Vagina (tissue), 2 donors: ENCODE measurements around the gene ZNF776.
"Not testable (repeated sequence)": the region's sequence is repeated elsewhere in the genome, so short reads cannot be mapped to it uniquely, and the experiment has no call there.

Source experiments
- CTCF ChIP-seq, 3 experiments: fragments of 450-650 bp in 2 of 3; fragments of 200-600 bp in 1 of 3; sonication (generic) in 1 of 3; IDR thresholded peaks; one replicate each; pipeline ENCODE4 v1.5.1; 2017 to 2019; ENCODE audit warnings: antibody characterized with exemption in 3 of 3, mild to moderate bottlenecking in 2 of 3, moderate library complexity in 2 of 3
- POLR2A ChIP-seq, 2 donors: fragments of 450-650 bp; IDR thresholded peaks; one replicate each; pipeline ENCODE4 v1.6.1; 2017; ENCODE audit warnings: antibody characterized with exemption in 2 of 2, mild to moderate bottlenecking in 2 of 2, moderate library complexity in 2 of 2

GRCh38 chr19:57738320-57738719 lies 8.3 kb upstream of the ZNF776 start:
- TF ChIP-seq CTCF (IDR thresholded peaks at IDR 0.05): peak; percentile 7 to 29 (median 29)
- TF ChIP-seq POLR2A (IDR thresholded peaks at IDR 0.05): not testable (repeated sequence)
